Lower leg skin (tissue), 3 donors: ENCODE data around the gene THAP4.

Source experiments
- POLR2A ChIP-seq, 2 donors: fragments of 450-650 bp; IDR thresholded peaks; one replicate each; pipeline ENCODE4 v1.6.1; 2016 to 2017; ENCODE audit warnings: antibody characterized with exemption in 2 of 2, mild to moderate bottlenecking in 1 of 2, moderate library complexity in 1 of 2
- TF ChIP-seq, protein P1 (sequence below), 3 donors: fragments of 450-650 bp; IDR thresholded peaks; one replicate each; pipeline ENCODE4 v1.5.1; 2016; ENCODE audit warnings: antibody characterized with exemption in 3 of 3, mild to moderate bottlenecking in 3 of 3, moderate library complexity in 2 of 3

DNA sequence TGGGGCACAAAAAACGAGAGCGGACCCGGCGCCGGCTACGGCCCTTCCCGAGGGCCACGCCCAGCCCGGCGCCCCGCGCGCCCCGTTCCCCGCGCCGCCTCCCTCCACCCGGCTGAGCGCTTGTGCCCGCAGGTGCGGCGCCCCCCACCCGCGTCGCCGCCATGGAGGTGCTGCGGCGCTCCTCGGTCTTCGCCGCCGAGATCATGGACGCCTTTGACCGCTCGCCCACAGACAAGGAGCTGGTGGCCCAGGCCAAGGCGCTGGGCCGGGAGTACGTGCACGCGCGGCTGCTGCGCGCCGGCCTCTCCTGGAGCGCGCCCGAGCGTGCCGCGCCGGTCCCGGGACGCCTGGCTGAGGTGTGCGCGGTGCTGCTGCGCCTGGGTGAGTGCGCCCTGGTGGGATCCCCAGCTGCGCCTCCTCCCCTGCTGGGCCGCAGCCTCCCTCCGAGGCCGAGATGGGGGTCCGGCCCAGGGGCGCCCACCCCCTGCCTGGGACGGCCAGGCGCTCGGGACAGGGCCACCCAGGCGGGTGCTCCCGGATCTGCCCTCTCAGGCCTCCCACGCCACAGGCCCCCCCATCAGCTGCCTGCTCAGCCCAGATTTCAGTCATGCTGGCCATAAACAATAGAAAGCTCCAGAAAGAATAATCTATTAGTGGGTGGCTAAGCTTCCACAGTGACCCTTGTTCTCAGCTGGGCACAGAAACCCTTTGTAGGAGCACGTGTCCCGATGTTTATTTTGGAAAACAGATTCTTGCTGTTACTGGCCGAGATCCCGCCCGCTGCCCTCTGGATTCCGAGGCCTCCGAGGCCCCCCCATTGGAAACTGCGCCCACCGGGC is 77.4 kb downstream of the THAP4 start:
- TF ChIP-seq, protein P1, sequence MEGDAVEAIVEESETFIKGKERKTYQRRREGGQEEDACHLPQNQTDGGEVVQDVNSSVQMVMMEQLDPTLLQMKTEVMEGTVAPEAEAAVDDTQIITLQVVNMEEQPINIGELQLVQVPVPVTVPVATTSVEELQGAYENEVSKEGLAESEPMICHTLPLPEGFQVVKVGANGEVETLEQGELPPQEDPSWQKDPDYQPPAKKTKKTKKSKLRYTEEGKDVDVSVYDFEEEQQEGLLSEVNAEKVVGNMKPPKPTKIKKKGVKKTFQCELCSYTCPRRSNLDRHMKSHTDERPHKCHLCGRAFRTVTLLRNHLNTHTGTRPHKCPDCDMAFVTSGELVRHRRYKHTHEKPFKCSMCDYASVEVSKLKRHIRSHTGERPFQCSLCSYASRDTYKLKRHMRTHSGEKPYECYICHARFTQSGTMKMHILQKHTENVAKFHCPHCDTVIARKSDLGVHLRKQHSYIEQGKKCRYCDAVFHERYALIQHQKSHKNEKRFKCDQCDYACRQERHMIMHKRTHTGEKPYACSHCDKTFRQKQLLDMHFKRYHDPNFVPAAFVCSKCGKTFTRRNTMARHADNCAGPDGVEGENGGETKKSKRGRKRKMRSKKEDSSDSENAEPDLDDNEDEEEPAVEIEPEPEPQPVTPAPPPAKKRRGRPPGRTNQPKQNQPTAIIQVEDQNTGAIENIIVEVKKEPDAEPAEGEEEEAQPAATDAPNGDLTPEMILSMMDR (IDR thresholded peaks at IDR 0.05) = no peak
- TF ChIP-seq POLR2A (IDR thresholded peaks at IDR 0.05) = no peak
